GM21381 (cell line): ENCODE measurements around the gene EYS.
"Not testable (repeated sequence)": the region's sequence is repeated elsewhere in the genome, so short reads cannot be mapped to it uniquely, and the experiment has no call there.

ENCODE experiments used
- ATAC-seq: cut with Tn5 transposase; IDR thresholded peaks from one replicate; pipeline ENCODE4 v1.9.1; 2021; ENCODE audit warnings: mild to moderate bottlenecking, moderate library complexity; ENCODE audit not compliant: unreplicated experiment

Gene EYS

DNA sequence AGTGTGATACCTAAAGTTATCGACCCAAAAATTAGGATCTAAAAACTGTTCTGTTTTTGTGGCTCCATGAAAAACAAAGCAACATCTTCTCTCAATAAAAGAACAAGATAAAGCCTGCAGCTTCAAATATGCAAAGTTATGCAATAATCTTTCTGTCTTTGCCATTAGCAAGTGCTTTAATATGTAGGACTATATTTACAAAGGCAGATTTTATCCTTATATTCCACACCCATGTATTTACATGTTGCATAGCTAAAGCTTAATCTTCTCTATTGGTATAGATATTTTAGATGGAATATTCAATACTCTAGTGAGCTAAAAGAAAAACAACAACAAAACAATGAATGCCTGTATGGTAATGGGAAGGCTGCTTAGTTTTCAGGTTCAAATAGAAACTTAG, 1443.2 kb downstream of the EYS start:
- no peak for ATAC-seq

DNA sequence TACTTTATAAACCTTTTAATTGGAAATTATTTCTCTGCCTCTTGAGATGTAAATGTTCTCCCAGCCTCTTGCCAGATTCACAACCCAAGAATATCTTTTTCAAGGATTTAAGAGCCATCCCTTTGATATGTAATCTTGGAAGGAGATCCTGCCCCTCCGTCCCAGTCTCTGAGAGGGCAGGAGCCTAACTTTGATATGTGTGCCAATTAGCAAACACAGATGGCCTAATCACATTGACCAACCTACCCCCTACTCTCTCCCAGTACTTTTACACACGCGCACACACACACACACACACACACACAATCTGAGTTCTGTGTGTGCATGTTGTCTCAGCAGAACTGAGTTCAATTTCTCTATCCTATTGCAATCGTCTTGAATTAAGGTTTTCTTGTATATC, 1447.7 kb downstream of the EYS start:
- ATAC-seq = no peak

GRCh38 chr6:64258752-64259151, 1448.3 kb downstream of the EYS start:
- no peak for ATAC-seq

DNA sequence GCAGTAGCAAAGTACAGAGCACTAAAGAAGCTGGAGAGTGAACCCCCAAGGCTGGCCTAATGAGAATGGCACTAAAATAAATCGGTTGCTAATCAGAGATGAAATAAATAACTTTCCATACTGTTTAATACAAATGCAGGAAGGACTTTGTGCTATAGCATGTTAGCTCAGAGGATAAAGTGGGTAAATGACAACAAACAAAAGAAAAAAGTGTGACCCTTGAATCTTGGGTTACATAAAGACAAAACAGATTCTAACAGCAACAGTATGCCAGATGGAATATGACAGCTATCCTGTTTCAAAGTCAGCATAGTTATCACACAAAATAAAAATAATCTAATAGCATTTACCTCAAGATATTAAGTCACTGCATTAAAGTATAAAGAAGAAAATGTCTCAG, 1448.7 kb downstream of the EYS start:
- ATAC-seq = no peak

DNA sequence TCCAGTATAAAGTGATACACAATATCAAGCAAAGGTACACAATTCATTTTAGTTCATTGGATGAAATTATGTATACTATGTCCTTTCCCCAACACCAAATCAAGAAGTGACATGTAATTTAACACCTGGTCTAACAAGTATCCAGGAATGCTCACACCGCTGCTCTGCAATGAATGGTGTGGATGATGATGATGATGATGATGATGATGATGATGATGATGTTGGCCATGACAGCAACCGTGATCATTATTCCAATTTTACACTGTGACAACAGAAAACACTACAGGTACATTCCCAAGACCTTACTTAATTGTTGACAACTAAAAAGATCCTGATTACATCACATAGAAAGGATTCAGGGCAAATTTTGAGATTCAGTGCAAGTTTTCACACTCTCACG, 1449.4 kb downstream of the EYS start:
- no peak for ATAC-seq

DNA sequence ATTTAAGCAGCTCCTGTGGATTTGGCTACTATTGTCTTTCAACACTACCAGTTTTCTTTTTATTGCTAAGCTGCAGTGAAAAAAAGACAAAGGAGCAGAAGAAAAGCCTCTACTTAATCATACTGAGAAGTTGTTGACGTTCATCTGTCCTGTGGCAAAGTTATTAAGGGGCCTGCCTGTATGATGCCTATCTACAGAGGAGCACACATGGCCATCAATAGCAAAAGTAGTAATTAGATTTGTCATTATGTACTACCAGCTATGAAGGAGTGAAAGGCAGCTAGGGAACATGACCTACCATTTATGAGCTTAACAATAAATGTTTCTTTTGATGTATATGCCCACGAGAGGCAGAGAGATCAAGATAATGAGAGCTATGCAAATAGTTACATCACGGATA, 1450.5 kb downstream of the EYS start:
- ATAC-seq = no peak

DNA sequence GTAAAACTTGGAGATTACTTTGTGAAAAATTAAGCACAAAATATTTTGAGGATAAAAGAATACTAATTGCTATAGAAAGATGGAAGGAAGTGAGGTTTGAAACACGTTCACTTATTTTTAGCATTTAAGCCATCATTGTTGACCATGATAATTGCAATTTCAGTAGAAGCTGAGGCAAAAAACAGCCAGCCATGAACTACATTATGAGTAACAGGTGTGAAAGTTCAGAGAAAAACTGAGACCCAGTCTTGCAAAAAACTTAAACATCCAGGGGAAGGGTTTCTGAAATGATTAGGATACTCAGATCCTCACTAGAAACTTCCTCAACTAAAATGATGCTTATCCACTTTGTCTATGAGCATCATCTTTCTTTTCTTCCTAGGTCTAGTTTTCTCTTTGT, 1452.0 kb downstream of the EYS start:
- ATAC-seq = no peak

- ATAC-seq = no peak
Measured at GRCh38 chr6:64254558-64254957, 1452.5 kb downstream of the EYS start.

GRCh38 chr6:64252256-64252655, 1454.8 kb downstream of the EYS start:
- no peak for ATAC-seq

- no peak for ATAC-seq
Measured at GRCh38 chr6:64250126-64250525, 1456.9 kb downstream of the EYS start.

GRCh38 chr6:64249115-64249514, 1457.9 kb downstream of the EYS start:
- no peak for ATAC-seq

DNA sequence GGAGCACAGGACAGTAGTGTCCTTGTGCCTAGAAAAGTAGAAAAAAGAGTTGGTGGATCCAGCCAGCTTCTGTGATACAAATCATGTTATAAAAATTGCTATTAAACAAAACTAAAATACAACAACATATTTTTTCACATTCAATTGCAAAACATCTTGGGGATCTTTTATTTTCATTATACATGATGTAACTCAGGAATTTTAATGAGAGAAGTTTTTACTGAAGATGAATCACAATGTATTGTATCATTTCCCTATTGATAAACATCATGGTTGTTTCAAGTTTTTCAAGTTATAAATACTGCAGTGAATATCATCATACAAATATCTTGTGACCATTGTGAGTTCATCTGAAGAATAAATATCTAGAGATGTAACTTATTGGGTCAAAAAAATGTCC, 1463.4 kb downstream of the EYS start:
- ATAC-seq = no peak

GRCh38 chr6:64238908-64239307, 1468.1 kb downstream of the EYS start:
- not testable (repeated sequence) for ATAC-seq

- no peak for ATAC-seq
Measured at GRCh38 chr6:64238071-64238470, 1469.0 kb downstream of the EYS start.

DNA sequence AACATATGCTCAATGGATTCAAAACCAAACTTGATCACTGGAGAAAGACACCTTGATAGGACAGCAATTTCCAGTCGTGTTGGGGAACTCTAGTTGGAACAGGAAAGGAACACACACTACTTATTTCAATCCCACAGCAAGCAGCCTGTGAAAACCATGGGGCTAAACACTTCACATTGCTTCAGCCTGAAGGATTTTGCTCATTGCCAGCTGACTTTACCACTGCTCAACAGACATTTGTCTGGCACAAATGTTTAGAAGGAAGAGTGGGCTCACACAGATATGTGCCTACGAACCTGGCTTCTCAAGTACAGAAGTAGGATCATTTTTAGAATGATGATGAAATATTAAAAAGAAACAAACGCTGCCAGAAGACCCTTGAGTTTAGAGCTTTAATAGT, 1473.3 kb downstream of the EYS start:
- ATAC-seq = no peak

- ATAC-seq = no peak
Measured at GRCh38 chr6:64231928-64232327, 1475.1 kb downstream of the EYS start.

GRCh38 chr6:64230530-64230929, 1476.5 kb downstream of the EYS start:
- no peak for ATAC-seq

DNA sequence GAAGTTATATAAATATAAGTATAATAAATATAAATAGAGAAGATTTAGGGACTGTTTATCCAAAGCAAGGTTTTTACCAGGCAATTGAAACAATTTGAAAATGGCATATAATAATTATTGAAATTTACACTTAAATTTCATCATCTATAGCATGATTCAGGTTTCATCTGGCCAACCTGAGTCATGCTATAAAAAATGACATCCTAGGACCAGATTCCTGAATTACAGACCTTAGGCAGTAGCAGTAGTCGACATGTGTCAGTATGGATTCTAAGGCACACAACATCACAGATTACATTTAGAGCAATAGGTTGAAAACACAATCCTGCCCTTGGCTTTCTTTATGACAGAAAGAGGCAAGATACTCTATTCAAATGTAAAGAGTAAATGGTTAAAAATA, 1479.2 kb downstream of the EYS start:
- ATAC-seq = no peak

DNA sequence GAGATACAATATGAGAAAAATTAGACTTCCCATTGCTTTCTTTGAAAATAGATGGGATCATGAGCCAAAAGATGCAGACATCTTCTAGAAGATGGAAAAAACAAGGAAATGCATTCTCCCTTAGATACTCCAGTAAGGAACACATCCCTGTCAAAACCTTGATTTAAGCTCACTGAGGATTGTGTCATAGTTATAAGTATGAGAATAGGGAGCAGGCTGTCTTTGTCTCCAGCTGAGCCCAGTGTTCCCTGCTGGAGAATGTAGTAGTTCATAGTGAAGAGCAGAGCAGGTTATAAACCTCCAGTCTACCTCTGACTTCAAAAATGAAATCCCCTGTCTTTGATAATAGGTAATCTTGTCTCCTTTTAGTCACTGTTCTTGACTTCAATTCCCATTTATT, 1481.5 kb downstream of the EYS start:
- ATAC-seq = no peak

- ATAC-seq = no peak
Measured at GRCh38 chr6:64224819-64225218, 1482.2 kb downstream of the EYS start.

DNA sequence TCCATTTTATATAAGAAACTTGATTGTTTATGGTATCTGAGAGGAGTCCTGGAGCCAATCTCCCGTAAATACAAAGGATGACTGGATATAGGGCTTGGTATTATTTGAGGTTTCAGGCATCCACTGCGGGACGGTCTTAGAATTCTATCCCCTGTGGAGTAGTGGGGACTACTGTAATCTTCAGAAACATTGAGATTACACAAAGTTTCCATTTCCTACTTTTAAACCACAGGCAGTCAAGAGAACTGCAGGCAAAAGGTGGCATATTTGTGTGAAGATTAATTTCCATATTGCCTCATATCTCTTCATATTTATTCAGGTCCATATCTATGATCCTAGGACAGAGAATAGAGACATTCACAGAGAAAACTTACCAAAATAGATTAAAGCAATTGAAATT, 1485.2 kb downstream of the EYS start:
- no peak for ATAC-seq

DNA sequence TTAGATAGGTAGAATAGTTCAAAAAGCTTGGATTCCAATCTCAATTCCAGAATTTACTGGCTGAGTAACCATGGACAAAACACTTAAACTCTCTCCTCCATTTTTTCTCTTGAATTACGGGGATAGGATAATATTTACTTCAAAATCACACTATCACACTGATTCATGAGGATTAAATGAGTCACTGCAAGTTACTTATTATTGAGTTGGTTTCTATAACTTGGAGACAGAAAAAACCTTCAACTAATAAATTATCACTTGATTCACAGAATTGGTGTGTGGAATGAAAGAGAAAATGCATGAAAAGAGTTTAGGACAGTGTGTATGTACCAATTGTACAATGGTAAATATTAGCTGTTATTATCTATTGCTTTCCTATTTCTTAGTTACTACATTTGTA, 1486.2 kb downstream of the EYS start:
- ATAC-seq = no peak

- peak; percentile 57 for ATAC-seq
Measured at GRCh38 chr6:64217721-64218620, 1489.1 kb downstream of the EYS start.
